ENCODE results near the gene ABHD14A. TPM values are rescaled to one million over a fixed set of nuclear protein-coding genes. Genes with fewer than 3 reads are reported as not detected.

ABHD14A gene
- total RNA-seq, 4 donors from 2014 or later = 3.1 to 11.9 (median 8.3) TPM

DNA sequence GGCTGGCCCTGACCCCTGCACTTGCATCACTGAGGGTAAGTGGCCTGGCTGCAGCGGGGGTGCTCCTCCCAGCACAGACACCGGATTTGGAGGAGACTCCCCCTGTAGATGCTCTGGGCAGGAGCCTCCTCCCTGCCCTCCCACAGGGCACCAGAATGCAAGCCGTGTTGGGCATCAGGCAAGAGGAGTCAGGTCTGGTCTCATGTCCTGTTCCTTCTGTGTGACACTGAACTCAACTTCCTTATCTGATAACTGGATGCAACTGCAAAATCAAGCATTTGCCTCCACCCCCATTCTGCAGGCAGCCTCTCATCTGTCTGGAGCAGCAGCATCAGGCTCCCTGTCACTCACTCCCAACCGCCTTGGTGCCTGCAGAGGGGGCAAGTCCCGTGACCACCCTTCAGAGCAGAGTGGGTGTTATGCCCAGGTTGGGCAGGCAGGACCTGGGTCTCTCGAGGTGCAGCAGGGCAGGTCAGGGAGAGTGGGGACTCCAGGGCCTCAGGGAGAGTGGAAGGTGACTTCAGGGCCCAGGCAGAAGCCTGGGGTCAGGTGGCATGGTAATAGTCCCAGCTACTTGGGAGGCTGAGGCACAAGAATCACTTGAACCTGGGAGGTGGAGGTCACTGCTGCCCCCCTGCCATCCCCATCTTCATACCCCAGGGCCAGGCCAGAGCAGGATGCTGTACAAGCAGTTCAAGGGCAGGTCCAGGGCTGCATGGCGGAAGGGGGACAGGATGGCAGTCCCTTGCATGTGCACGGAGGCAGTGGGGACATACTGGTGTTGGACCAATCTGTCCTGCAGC is 31.4 kb downstream of the ABHD14A start:
- WGBS = 72% methylated on average over 5 of the region's 8 CpGs
- no peaks in the 10 kb centered on the region for H3K9me3 ChIP-seq
- no peak for TF ChIP-seq CTCF (IDR thresholded peaks at IDR 0.05)
- TF ChIP-seq POLR2AphosphoS5 (IDR thresholded peaks at IDR 0.05) = no peak
- no peak for TF ChIP-seq EP300 (IDR thresholded peaks at IDR 0.05)
- TF ChIP-seq POLR2A (IDR thresholded peaks at IDR 0.05) = no peak
- H3K27me3 ChIP-seq = no peaks in the 10 kb centered on the region
- no peak for DNase-seq (ENCODE audit: low spot score in 2 of 2)
- H3K4me1 ChIP-seq = peaks cover 32% of the 10 kb centered on the region
- no peaks in the 10 kb centered on the region for H3K36me3 ChIP-seq
- H3K4me3 ChIP-seq = no peak overlapping the region
- H3K27ac ChIP-seq = no peak overlapping the region

DNA sequence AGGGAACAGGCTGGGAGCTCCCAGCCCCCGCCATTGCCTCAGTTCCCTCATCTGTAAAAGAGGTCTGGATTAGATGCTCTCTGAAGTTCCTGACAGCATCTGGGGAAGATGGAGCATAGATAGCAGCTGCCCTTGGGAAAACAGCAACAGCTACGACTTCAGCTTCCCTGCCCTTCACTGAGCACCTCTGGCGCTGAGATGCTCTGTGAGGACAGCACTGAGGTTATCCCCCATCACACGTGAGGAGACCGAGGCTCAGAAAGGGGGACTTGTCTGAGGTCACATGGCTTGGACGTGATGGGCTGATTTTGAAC is 31.9 kb downstream of the ABHD14A start:
- Histone ChIP-seq H3K4me3 (no peak overlapping the region), H3K9me3 (no peaks in the 10 kb centered on the region), H3K36me3 (no peaks in the 10 kb centered on the region), H3K4me1 (peaks cover 27% of the 10 kb centered on the region), H3K27me3 (no peaks in the 10 kb centered on the region), H3K27ac (no peak overlapping the region)
- WGBS = 89% methylated on average over 6 of the region's 6 CpGs
- TF ChIP-seq EP300 (IDR thresholded peaks at IDR 0.05) (no peak), POLR2AphosphoS5 (IDR thresholded peaks at IDR 0.05) (no peak), POLR2A (IDR thresholded peaks at IDR 0.05) (no peak)
- DNase-seq (ENCODE audit: low spot score in 2 of 2) = no peak

- Histone ChIP-seq H3K9me3 (no peaks in the 10 kb centered on the region), H3K27me3 (no peaks in the 10 kb centered on the region), H3K4me3 (no peak overlapping the region), H3K36me3 (no peaks in the 10 kb centered on the region), H3K4me1 (peaks cover 26% of the 10 kb centered on the region), H3K27ac (no peak overlapping the region)
- TF ChIP-seq CTCF (IDR thresholded peaks at IDR 0.05) (no peak), POLR2A (IDR thresholded peaks at IDR 0.05) (no peak), EP300 (IDR thresholded peaks at IDR 0.05) (no peak), POLR2AphosphoS5 (IDR thresholded peaks at IDR 0.05) (no peak)
- WGBS = 79% methylated on average over 4 of the region's 4 CpGs
- no peak for DNase-seq (ENCODE audit: low spot score in 2 of 2)
Measured at GRCh38 chr3:52007291-52007690, 32.4 kb downstream of the ABHD14A start.

DNA sequence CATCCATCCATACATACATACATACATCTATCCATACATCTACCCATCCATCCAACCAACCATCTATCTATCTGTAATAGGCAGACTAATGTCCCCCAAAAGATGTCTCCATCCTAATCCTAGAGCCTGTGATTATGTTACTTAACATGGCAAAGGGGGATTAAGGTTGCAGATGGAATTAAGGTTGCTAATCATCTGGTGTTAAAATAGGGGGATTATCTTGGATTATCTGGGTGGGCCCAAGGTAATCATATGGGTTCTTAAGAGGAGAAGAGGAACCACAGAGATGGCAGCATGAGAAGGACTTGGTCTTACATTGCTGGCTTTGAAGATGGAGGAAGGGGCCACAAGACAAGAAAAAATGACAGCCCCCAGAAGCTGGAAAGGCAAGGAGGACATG is 35.6 kb downstream of the ABHD14A start:
- H3K27me3 ChIP-seq = no peaks in the 10 kb centered on the region
- H3K9me3 ChIP-seq = no peaks in the 10 kb centered on the region
- peaks cover 12% of the 10 kb centered on the region for H3K4me1 ChIP-seq
- DNase-seq (ENCODE audit: low spot score in 2 of 2) = no peak
- H3K36me3 ChIP-seq = no peaks in the 10 kb centered on the region
- no peak overlapping the region for H3K27ac ChIP-seq
- H3K4me3 ChIP-seq = no peak overlapping the region
- TF ChIP-seq EP300 (IDR thresholded peaks at IDR 0.05) (no peak), POLR2AphosphoS5 (IDR thresholded peaks at IDR 0.05) (no peak), POLR2A (IDR thresholded peaks at IDR 0.05) (no peak), CTCF (IDR thresholded peaks at IDR 0.05) (no peak)

GRCh38 chr3:52012699-52013098 is 37.8 kb downstream of the ABHD14A start:
- Histone ChIP-seq H3K4me3 (no peak overlapping the region), H3K9me3 (no peaks in the 10 kb centered on the region), H3K4me1 (no peaks in the 10 kb centered on the region), H3K27me3 (no peaks in the 10 kb centered on the region), H3K36me3 (no peaks in the 10 kb centered on the region), H3K27ac (no peak overlapping the region)
- TF ChIP-seq EP300 (IDR thresholded peaks at IDR 0.05) = no peak
- TF ChIP-seq CTCF (IDR thresholded peaks at IDR 0.05) = no peak
- no peak for TF ChIP-seq POLR2AphosphoS5 (IDR thresholded peaks at IDR 0.05)
- TF ChIP-seq POLR2A (IDR thresholded peaks at IDR 0.05) = no peak
- 89% methylated on average over 7 of the region's 7 CpGs for WGBS
- DNase-seq (ENCODE audit: low spot score in 2 of 2) = no peak
